ENCODE measurements around the gene C1orf226.

DNA sequence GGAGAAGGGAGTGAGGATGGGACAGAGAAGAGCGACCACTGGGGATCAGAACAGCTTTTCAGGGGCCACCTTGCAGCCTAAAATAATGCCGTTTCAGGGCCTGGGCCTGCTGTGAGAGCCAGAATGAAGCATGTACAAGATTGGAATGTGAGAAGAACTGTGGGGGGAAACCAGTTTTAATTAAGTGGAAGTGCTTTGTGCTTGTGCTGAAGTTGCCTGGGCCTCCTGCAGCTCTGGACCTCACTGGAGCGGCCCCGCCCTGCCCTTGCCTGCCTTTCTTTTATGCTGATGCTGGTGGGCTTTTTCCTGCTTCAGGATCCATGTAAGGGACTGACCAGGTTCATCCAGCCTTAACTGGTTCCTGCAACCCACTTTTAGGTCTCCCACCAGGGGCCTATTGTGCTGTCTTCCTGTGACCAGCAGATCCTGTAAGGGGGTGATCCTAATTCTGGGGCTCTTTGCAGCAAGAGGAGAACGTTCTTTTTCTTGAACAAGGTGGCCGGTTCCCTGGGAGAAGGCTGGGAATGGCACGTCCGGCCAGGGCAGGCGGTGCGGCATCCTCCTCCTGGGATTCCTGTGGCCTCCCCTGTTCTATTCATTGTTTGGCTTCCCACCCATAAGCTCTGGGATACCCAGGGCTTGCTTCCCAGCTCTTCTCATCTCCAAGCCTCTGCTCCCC, 3.2 kb downstream of the C1orf226 start:
- TF ChIP-seq, protein P1, sequence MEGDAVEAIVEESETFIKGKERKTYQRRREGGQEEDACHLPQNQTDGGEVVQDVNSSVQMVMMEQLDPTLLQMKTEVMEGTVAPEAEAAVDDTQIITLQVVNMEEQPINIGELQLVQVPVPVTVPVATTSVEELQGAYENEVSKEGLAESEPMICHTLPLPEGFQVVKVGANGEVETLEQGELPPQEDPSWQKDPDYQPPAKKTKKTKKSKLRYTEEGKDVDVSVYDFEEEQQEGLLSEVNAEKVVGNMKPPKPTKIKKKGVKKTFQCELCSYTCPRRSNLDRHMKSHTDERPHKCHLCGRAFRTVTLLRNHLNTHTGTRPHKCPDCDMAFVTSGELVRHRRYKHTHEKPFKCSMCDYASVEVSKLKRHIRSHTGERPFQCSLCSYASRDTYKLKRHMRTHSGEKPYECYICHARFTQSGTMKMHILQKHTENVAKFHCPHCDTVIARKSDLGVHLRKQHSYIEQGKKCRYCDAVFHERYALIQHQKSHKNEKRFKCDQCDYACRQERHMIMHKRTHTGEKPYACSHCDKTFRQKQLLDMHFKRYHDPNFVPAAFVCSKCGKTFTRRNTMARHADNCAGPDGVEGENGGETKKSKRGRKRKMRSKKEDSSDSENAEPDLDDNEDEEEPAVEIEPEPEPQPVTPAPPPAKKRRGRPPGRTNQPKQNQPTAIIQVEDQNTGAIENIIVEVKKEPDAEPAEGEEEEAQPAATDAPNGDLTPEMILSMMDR (conservative IDR thresholded peaks at IDR 0.05; ENCODE audit: low read depth, low read length), result no peak
- no peak for TF ChIP-seq EZH2 (IDR thresholded peaks at IDR 0.05; ENCODE audit: borderline replicate concordance, low read depth, low read length, poor library complexity, severe bottlenecking)
